NCI-H2171 (cell line): ENCODE data around the gene GLI1.

ENCODE experiments used
- DNase-seq: peaks from one replicate; lab custom pipeline; 2025; lab: John Stamatoyannopoulos, UW

Gene GLI1

DNA sequence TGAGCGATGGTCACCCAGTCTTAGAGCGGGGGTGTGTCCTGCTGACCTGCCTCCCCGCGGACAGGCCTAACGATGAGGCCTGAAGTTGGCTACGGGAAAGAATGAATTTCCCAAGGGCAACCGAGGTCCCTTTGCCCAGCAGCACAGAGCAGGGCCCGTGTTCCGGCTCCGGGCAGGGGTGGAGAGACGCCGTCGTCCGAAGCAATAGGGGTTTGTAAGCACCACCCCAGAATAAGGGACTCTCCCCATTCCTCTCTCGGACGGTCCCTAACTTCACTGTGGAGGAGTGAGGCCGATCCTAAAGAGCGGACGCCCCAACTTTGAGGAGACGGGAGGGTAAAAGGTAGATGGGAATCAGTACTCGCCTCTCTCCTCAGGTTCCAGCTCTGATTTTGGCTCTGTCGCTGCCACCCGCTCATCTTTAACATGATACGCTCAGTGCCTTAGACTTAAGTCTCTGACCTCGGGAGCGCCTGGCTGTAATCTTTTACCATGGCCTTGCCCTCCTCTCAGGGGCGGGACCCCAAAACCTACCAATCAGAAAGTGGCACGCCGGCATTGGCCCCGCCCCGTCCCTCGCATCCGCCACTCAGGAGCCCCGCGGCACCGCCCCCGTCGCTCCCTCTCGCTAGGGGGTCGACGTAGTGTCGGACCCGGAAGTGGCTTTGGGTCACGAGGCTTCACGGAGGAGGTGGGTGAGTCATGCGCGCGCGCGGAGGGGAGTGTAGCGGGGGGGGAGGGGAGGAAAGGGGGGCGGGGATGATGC, 60.7 kb downstream of the GLI1 start, which contains the start of gene DDIT3:
DDIT3 (minus strand) TSS at position 462 of the 766 bp plus-strand sequence. CDS start 3,108 bp downstream, outside the sequence.
- peak; percentile 99 for DNase-seq

GRCh38 chr12:57521525-57522010, 62.0 kb downstream of the GLI1 start:
- peak; percentile 56 for DNase-seq
